Body of pancreas (tissue), 4 donors: ENCODE measurements around the gene ZBTB22.
"Not testable (repeated sequence)": the region's sequence is repeated elsewhere in the genome, so short reads cannot be mapped to it uniquely, and the experiment has no call there.

Experiments used
- POLR2A ChIP-seq, 3 donors: fragments of 450-650 bp; IDR thresholded peaks; one replicate each; pipeline ENCODE4 v1.6.1; 2016; ENCODE audit warnings: antibody characterized with exemption in 3 of 3, mild to moderate bottlenecking in 2 of 3
- TF ChIP-seq, protein P1 (sequence below), 7 experiments: fragments of 450-650 bp in 4 of 7; fragments of 200-600 bp in 3 of 7; sonication (generic) in 3 of 7; IDR thresholded peaks; one replicate each; pipeline ENCODE4 v1.5.1; 2016 to 2019; ENCODE audit warnings: antibody characterized with exemption in 7 of 7

DNA sequence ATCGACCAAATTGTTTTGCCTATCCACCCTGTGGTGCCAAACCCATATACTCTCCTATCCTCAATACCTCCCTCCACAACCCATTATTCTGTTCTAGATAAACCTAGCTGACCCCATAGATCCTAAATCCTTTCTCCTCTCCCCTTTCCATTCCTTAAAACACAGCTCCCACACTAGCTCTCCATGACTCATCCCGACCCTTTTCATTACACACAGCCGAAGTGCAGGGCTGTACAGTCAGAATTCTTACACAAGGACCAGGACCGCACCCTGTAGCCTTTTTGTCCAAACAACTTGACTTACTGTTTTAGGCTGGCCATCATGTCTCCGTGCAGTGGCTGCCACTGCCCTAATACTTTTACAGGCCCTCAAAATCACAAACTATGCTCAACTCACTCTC is 29.4 kb upstream of the ZBTB22 start:
- TF ChIP-seq, protein P1, sequence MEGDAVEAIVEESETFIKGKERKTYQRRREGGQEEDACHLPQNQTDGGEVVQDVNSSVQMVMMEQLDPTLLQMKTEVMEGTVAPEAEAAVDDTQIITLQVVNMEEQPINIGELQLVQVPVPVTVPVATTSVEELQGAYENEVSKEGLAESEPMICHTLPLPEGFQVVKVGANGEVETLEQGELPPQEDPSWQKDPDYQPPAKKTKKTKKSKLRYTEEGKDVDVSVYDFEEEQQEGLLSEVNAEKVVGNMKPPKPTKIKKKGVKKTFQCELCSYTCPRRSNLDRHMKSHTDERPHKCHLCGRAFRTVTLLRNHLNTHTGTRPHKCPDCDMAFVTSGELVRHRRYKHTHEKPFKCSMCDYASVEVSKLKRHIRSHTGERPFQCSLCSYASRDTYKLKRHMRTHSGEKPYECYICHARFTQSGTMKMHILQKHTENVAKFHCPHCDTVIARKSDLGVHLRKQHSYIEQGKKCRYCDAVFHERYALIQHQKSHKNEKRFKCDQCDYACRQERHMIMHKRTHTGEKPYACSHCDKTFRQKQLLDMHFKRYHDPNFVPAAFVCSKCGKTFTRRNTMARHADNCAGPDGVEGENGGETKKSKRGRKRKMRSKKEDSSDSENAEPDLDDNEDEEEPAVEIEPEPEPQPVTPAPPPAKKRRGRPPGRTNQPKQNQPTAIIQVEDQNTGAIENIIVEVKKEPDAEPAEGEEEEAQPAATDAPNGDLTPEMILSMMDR (IDR thresholded peaks at IDR 0.05) = not testable (repeated sequence)
- not testable (repeated sequence) for TF ChIP-seq POLR2A (IDR thresholded peaks at IDR 0.05)
